Omental fat pad (tissue), 4 donors: ENCODE measurements around the gene CPED1. TPM values are rescaled to one million over a fixed set of nuclear protein-coding genes. Genes with fewer than 3 reads are reported as not detected.

Experiments
- ATAC-seq: fragments of 150-250 bp; one replicate; pipeline ENCODE4 v1.9.1; 2016; ENCODE audit warnings: mild to moderate bottlenecking, moderate library complexity; ENCODE audit not compliant: low FRiP score
- DNase-seq: peaks from one replicate; pipeline ENCODE4 v3.0.0-alpha.2; 2019; ENCODE audit warnings: low spot score
- CTCF ChIP-seq, 3 donors: fragments of 450-650 bp; IDR thresholded peaks; one replicate each; pipeline ENCODE4 v1.5.1; 2016 to 2017; ENCODE audit warnings: antibody characterized with exemption in 3 of 3, mild to moderate bottlenecking in 3 of 3, moderate library complexity in 2 of 3
- total RNA-seq, 4 donors: library from RNA; depleted of rRNA; stranded (reverse); fragments of >200 nt; gene quantifications; one replicate each; pipeline ENCODE4 v1.1.0, GENCODE V29; 2016

The CPED1 gene
- total RNA-seq, 4 donors from 2014 or later = 24.9 to 63.9 (median 40.9) TPM

- DNase-seq = no peak
- TF ChIP-seq CTCF (IDR thresholded peaks at IDR 0.05) = no peak
- ATAC-seq = peak; percentile 58
Measured at GRCh38 chr7:121019018-121019417, 30.5 kb downstream of the CPED1 start.

GRCh38 chr7:121020249-121020988 lies 31.9 kb downstream of the CPED1 start:
- no peak for TF ChIP-seq CTCF (IDR thresholded peaks at IDR 0.05)
- DNase-seq (no peak), ATAC-seq (peak; percentile 57)

- no peak for ATAC-seq
- no peak for TF ChIP-seq CTCF (IDR thresholded peaks at IDR 0.05)
- DNase-seq = no peak
Measured at GRCh38 chr7:121020989-121021969, 32.8 kb downstream of the CPED1 start.

- ATAC-seq = no peak
- DNase-seq = no peak
- TF ChIP-seq CTCF (IDR thresholded peaks at IDR 0.05) = no peak
Measured at GRCh38 chr7:121023194-121023593, 34.7 kb downstream of the CPED1 start.

- TF ChIP-seq CTCF (IDR thresholded peaks at IDR 0.05) = no peak
- no peak for DNase-seq
- ATAC-seq = no peak
Measured at GRCh38 chr7:121023683-121024511, 35.4 kb downstream of the CPED1 start.

- TF ChIP-seq CTCF (IDR thresholded peaks at IDR 0.05) = no peak
- no peak for DNase-seq
- no peak for ATAC-seq
Measured at GRCh38 chr7:121024611-121025010, 36.1 kb downstream of the CPED1 start.
